AG09309 (cell line): ENCODE results near the gene CDX2.

Source experiments
- DNase-seq: peaks from one replicate; pipeline ENCODE4 v3.0.0-alpha.2; 2010; ENCODE audit warnings: low read depth
- H3K4me3 ChIP-seq: 2 replicates; pipeline ENCODE4 v1.5.1; 2011; ENCODE audit warnings: mild to moderate bottlenecking, low read depth, low read length, moderate library complexity; ENCODE audit not compliant: control insufficient read depth
- CTCF ChIP-seq: IDR thresholded peaks from 2 replicates; pipeline ENCODE4 v1.5.1; 2011; ENCODE audit warnings: mild to moderate bottlenecking, low read depth, low read length, inconsistent platforms; ENCODE audit not compliant: insufficient read depth, control insufficient read depth; ENCODE audit errors: missing control alignments

The CDX2 gene

GRCh38 chr13:27923794-27924528 lies 45.2 kb downstream of the CDX2 start:
- no peak for DNase-seq
- no peak for TF ChIP-seq CTCF
- no peak overlapping the region for H3K4me3 ChIP-seq

GRCh38 chr13:27922883-27923612 lies 46.1 kb downstream of the CDX2 start:
- no peak for DNase-seq
- no peak for TF ChIP-seq CTCF
- no peak overlapping the region for H3K4me3 ChIP-seq

- H3K4me3 ChIP-seq: no peak overlapping the region
- no peak for DNase-seq
- no peak for TF ChIP-seq CTCF
These were observed 46.9 kb downstream of the CDX2 start for GRCh38 chr13:27921961-27922882.

- peak overlapping the region; percentile 34 for H3K4me3 ChIP-seq
These were observed 47.6 kb downstream of the CDX2 start for GRCh38 chr13:27921421-27921960.

GRCh38 chr13:27920677-27921420 lies 48.3 kb downstream of the CDX2 start:
- no peak for TF ChIP-seq CTCF
- no peak for DNase-seq
- peak overlapping the region; percentile 34 for H3K4me3 ChIP-seq

More at GRCh38 chr13:27921421-27921960, 47.6 kb downstream of the CDX2 start:
- DNase-seq: no peak
- no peak for TF ChIP-seq CTCF
